Neural cell (in vitro differentiated cells): ENCODE data around the gene GNE. TPM values are rescaled to one million over a fixed set of nuclear protein-coding genes. Genes with fewer than 3 reads are reported as not detected.

Experiments
- H2AFZ ChIP-seq: fragments of 200-600, 300-800 bp; sonication (generic), shearing (Covaris generic); 2 replicates; pipeline ENCODE4 v1.6.0; 2014; ENCODE audit warnings: low read depth, mild to moderate bottlenecking, antibody characterized with exemption, low read length, moderate library complexity
- H3F3A ChIP-seq: fragments of 200-600 bp; shearing (Covaris generic); 2 replicates; pipeline ENCODE4 v1.6.1; 2016; ENCODE audit warnings: mild to moderate bottlenecking, moderate library complexity, mixed read lengths, antibody characterized with exemption, low read length; ENCODE audit not compliant: insufficient read depth, poor library complexity, severe bottlenecking
- H3K27ac ChIP-seq: fragments of 200-600, 300-800 bp; sonication (generic), shearing (Covaris generic); 2 replicates; pipeline ENCODE4 v1.5.1; 2014; ENCODE audit warnings: mild to moderate bottlenecking, low read length, moderate library complexity
- H3K27me3 ChIP-seq: fragments of 300-800, 200-600 bp; sonication (generic), shearing (Covaris generic); 2 replicates; pipeline ENCODE4 v1.6.0; 2014; ENCODE audit warnings: mild to moderate bottlenecking, low read depth, low read length, moderate library complexity; ENCODE audit not compliant: insufficient read depth
- H3K36me3 ChIP-seq: fragments of 300-800, 200-600 bp; sonication (generic), shearing (Covaris generic); 2 replicates; pipeline ENCODE4 v1.5.1; 2014; ENCODE audit warnings: mild to moderate bottlenecking, antibody characterized with exemption, low read length, moderate library complexity; ENCODE audit not compliant: insufficient read depth
- H3K4me2 ChIP-seq: fragments of 300-800, 200-600 bp; sonication (generic), shearing (Covaris generic); 2 replicates; pipeline ENCODE4 v1.6.0; 2014; ENCODE audit warnings: mild to moderate bottlenecking, low read length
- H3K4me3 ChIP-seq: fragments of 300-800, 200-600 bp; sonication (generic), shearing (Covaris generic); 2 replicates; pipeline ENCODE4 v1.5.1; 2014; ENCODE audit warnings: mild to moderate bottlenecking, low read length, moderate library complexity
- H3K79me2 ChIP-seq: fragments of 200-600 bp; shearing (Covaris generic); replicated peaks from 2 replicates; pipeline ENCODE4 v1.6.0; 2014; ENCODE audit warnings: mild to moderate bottlenecking, low read length, moderate library complexity; ENCODE audit not compliant: insufficient read depth
- H3K9ac ChIP-seq: fragments of 300-800, 200-600 bp; sonication (generic), shearing (Covaris generic); 2 replicates; pipeline ENCODE4 v1.6.1; 2016; ENCODE audit warnings: mild to moderate bottlenecking, low read length, mixed read lengths
- H3K9me2 ChIP-seq: fragments of 200-600 bp; shearing (Covaris generic); 2 replicates; pipeline ENCODE4 v1.6.1; 2016; ENCODE audit warnings: mild to moderate bottlenecking, low read length, mixed read lengths; ENCODE audit not compliant: insufficient read depth
- H3K9me3 ChIP-seq: fragments of 200-600, 300-800 bp; sonication (generic), shearing (Covaris generic); 2 replicates; pipeline ENCODE4 v1.6.1; 2016; ENCODE audit warnings: mild to moderate bottlenecking, mixed run types, low read length, moderate library complexity, mixed read lengths
- H4K20me1 ChIP-seq: fragments of 200-600 bp; shearing (Covaris generic); 2 replicates; pipeline ENCODE4 v1.6.1; 2016; ENCODE audit warnings: mild to moderate bottlenecking, mixed run types; ENCODE audit not compliant: insufficient read depth
- EP300 ChIP-seq: fragments of 450-650 bp; conservative IDR thresholded peaks from 2 replicates; pipeline ENCODE4 v1.6.1; 2014; ENCODE audit warnings: antibody characterized with exemption, mild to moderate bottlenecking, moderate library complexity; ENCODE audit not compliant: poor library complexity, severe bottlenecking
- EZH2 ChIP-seq: fragments of 200-600, 300-800 bp; shearing (Covaris generic), sonication (generic); IDR thresholded peaks from 2 replicates; pipeline ENCODE4 v1.6.1; 2014; ENCODE audit warnings: antibody characterized with exemption, low read length, borderline replicate concordance, mild to moderate bottlenecking; ENCODE audit not compliant: insufficient read depth, poor library complexity, severe bottlenecking
- MXI1 ChIP-seq: fragments of 450-650 bp; conservative IDR thresholded peaks from 2 replicates; pipeline ENCODE4 v1.6.1; 2014; ENCODE audit warnings: antibody characterized with exemption, mild to moderate bottlenecking; ENCODE audit not compliant: poor library complexity, severe bottlenecking
- POLR2AphosphoS5 ChIP-seq: IDR thresholded peaks from 2 replicates; pipeline ENCODE4 v1.6.1; 2012
- RAD21 ChIP-seq: fragments of 450-650 bp; conservative IDR thresholded peaks from 2 replicates; pipeline ENCODE4 v1.6.1; 2014; ENCODE audit warnings: antibody characterized with exemption, mild to moderate bottlenecking, moderate library complexity
- SMC3 ChIP-seq: fragments of 450-650 bp; conservative IDR thresholded peaks from 2 replicates; pipeline ENCODE4 v1.6.1; 2014; ENCODE audit warnings: antibody characterized with exemption, mild to moderate bottlenecking, moderate library complexity; ENCODE audit not compliant: poor library complexity
- TAF1 ChIP-seq: IDR thresholded peaks from 2 replicates; pipeline ENCODE4 v1.6.1; 2012; ENCODE audit warnings: low read depth
- polyA plus RNA-seq: library from polyadenylated mRNA; depleted of rRNA; stranded (reverse); fragments of >200 nt; gene quantifications from 2 replicates; pipeline ENCODE4 v1.2.3, GENCODE V29; 2014
- TF ChIP-seq, protein P1 (sequence below): fragments of 450-650 bp; IDR thresholded peaks from 2 replicates; pipeline ENCODE4 v1.5.1; 2014; ENCODE audit warnings: antibody characterized with exemption, mild to moderate bottlenecking, moderate library complexity; ENCODE audit not compliant: poor library complexity, severe bottlenecking
- TF ChIP-seq, protein P2 (sequence below): IDR thresholded peaks from 2 replicates; pipeline ENCODE4 v1.6.1; 2012; ENCODE audit warnings: borderline replicate concordance

The GNE gene
- polyA plus RNA-seq, 1 donor from 2014 or later: 22.7 TPM

DNA sequence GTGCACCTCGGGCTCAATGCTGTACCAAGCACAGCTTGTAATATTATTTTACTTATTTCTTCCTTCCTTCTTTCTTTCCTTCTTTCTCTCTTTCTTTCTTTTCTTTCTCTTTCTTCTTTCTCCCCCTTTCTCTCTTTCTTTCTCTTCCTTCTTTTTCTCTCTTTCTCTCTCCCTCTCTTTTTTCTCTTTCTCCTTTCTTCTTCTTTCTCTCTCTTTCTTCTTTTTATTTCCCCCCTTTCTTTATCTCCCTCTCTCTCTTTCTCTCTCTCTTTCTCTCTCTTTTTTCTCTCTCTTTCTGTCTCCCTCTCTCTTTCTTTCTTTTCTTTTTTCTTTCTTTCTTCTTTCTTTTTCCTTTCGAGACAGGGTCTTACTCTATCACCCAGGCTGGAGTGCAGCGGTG, 32.7 kb upstream of the GNE start:
- Histone ChIP-seq H3K27ac (no peak overlapping the region), H4K20me1 (no peaks in the 10 kb centered on the region), H3K27me3 (no peaks in the 10 kb centered on the region), H3K4me2 (no peak overlapping the region), H3F3A (no peaks in the 10 kb centered on the region), H3K79me2 (no peaks in the 10 kb centered on the region), H2AFZ (no peak overlapping the region), H3K9ac (no peak overlapping the region), H3K4me3 (no peak overlapping the region), H3K9me3 (no peaks in the 10 kb centered on the region), H3K9me2 (no peaks in the 10 kb centered on the region), H3K36me3 (no peaks in the 10 kb centered on the region)
- TF ChIP-seq, protein P1, sequence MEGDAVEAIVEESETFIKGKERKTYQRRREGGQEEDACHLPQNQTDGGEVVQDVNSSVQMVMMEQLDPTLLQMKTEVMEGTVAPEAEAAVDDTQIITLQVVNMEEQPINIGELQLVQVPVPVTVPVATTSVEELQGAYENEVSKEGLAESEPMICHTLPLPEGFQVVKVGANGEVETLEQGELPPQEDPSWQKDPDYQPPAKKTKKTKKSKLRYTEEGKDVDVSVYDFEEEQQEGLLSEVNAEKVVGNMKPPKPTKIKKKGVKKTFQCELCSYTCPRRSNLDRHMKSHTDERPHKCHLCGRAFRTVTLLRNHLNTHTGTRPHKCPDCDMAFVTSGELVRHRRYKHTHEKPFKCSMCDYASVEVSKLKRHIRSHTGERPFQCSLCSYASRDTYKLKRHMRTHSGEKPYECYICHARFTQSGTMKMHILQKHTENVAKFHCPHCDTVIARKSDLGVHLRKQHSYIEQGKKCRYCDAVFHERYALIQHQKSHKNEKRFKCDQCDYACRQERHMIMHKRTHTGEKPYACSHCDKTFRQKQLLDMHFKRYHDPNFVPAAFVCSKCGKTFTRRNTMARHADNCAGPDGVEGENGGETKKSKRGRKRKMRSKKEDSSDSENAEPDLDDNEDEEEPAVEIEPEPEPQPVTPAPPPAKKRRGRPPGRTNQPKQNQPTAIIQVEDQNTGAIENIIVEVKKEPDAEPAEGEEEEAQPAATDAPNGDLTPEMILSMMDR: no peak
- TF ChIP-seq SMC3 (no peak), POLR2AphosphoS5 (no peak), TAF1 (no peak), EP300 (no peak), MXI1 (no peak), EZH2 (no peak)

DNA sequence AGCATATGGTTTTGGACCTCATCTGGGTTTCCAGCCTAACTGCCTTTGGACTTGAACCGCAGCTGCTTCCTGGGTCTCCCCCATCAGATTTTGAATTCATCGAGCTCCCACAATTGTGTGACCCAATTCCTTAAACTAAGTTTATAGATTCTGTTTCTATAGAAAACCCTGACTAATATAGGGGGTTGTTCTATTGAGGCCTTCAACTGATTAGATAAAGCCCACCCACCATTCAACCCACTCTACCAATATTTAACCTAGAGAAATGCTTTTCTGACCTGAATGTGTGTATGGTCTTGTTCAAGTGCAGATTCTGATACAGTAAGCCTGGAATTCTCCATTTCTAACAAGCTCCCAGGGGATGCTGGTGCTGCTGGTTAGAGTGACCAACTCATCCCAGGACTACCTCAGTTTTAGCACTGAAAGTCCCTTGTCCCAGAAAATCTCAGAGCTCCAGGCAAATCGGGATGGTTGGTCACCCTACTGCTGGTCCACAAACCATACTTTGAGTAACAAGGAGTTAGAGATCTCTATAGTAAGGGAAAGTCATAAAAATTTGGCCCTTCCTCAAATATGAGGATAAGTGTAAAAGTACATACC, 31.7 kb upstream of the GNE start:
- H3K9ac ChIP-seq: no peak overlapping the region
- no peak overlapping the region for H3K4me2 ChIP-seq
- H3K27ac ChIP-seq: no peak overlapping the region
- H3K9me2 ChIP-seq: no peaks in the 10 kb centered on the region
- TF ChIP-seq SMC3: no peak
- no peak for TF ChIP-seq POLR2AphosphoS5
- H2AFZ ChIP-seq: no peak overlapping the region
- H3K9me3 ChIP-seq: no peaks in the 10 kb centered on the region
- no peaks in the 10 kb centered on the region for H3K79me2 ChIP-seq
- no peaks in the 10 kb centered on the region for H3K27me3 ChIP-seq
- H3K36me3 ChIP-seq: no peaks in the 10 kb centered on the region
- no peak overlapping the region for H3K4me3 ChIP-seq
- H3F3A ChIP-seq: no peaks in the 10 kb centered on the region
- no peaks in the 10 kb centered on the region for H4K20me1 ChIP-seq

DNA sequence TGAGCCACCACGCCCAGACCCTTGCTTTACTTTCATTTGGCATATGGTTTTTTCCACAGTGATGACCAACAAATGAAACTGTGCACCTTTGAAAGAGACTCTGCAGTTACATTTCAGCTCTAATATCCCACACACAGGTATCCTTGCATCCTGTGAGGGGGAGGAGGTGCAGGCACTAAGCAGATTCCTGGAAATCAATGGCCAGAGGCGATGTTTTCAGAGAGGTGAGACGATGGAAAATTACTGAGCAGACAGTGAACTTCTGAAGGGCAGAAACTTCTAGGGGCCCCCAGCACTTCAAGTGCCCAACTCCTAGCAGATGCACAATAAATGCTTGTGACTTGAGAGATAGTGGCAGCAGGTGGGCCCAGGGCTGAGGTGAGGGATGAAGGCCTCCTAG, 29.8 kb upstream of the GNE start:
- H3K36me3 ChIP-seq: no peaks in the 10 kb centered on the region
- H3K9me2 ChIP-seq: no peaks in the 10 kb centered on the region
- H4K20me1 ChIP-seq: no peaks in the 10 kb centered on the region
- H3K4me3 ChIP-seq: no peak overlapping the region
- no peaks in the 10 kb centered on the region for H3F3A ChIP-seq
- H3K79me2 ChIP-seq: no peaks in the 10 kb centered on the region
- H3K27me3 ChIP-seq: no peaks in the 10 kb centered on the region
- no peak for TF ChIP-seq TAF1
- no peak for TF ChIP-seq SMC3
- no peaks in the 10 kb centered on the region for H3K9me3 ChIP-seq
- no peak overlapping the region for H2AFZ ChIP-seq
- no peak overlapping the region for H3K9ac ChIP-seq
- H3K27ac ChIP-seq: no peak overlapping the region
- no peak overlapping the region for H3K4me2 ChIP-seq

DNA sequence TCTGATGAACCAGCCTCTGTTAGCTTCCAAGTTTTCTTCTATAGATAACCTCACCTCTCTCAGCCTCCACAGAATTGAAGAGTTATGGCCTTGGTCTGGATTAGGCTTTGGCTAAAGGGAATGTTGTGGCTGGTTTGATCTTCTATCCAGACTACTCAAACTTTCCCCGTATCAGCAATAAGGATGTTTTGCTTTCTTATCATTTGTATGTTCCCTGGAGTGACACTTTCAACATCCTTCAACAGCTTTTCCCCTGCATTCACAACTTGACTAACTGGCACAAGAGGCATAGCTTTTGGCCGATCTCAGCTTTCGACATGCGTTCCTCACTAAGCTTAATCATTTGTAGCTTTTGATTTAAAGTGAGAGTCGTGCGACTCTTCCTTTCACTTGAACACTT, 28.1 kb upstream of the GNE start:
- no peaks in the 10 kb centered on the region for H4K20me1 ChIP-seq
- no peak overlapping the region for H2AFZ ChIP-seq
- H3K27ac ChIP-seq: no peak overlapping the region
- H3K36me3 ChIP-seq: no peaks in the 10 kb centered on the region
- no peak overlapping the region for H3K4me3 ChIP-seq
- H3F3A ChIP-seq: no peaks in the 10 kb centered on the region
- H3K9ac ChIP-seq: no peak overlapping the region
- TF ChIP-seq EZH2 (no peak), EP300 (no peak), SMC3 (no peak), RAD21 (no peak), POLR2AphosphoS5 (no peak), MXI1 (no peak), TAF1 (no peak)
- TF ChIP-seq, protein P2, sequence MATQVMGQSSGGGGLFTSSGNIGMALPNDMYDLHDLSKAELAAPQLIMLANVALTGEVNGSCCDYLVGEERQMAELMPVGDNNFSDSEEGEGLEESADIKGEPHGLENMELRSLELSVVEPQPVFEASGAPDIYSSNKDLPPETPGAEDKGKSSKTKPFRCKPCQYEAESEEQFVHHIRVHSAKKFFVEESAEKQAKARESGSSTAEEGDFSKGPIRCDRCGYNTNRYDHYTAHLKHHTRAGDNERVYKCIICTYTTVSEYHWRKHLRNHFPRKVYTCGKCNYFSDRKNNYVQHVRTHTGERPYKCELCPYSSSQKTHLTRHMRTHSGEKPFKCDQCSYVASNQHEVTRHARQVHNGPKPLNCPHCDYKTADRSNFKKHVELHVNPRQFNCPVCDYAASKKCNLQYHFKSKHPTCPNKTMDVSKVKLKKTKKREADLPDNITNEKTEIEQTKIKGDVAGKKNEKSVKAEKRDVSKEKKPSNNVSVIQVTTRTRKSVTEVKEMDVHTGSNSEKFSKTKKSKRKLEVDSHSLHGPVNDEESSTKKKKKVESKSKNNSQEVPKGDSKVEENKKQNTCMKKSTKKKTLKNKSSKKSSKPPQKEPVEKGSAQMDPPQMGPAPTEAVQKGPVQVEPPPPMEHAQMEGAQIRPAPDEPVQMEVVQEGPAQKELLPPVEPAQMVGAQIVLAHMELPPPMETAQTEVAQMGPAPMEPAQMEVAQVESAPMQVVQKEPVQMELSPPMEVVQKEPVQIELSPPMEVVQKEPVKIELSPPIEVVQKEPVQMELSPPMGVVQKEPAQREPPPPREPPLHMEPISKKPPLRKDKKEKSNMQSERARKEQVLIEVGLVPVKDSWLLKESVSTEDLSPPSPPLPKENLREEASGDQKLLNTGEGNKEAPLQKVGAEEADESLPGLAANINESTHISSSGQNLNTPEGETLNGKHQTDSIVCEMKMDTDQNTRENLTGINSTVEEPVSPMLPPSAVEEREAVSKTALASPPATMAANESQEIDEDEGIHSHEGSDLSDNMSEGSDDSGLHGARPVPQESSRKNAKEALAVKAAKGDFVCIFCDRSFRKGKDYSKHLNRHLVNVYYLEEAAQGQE: no peak
- TF ChIP-seq, protein P1: no peak
- H3K27me3 ChIP-seq: no peaks in the 10 kb centered on the region
- H3K9me3 ChIP-seq: no peaks in the 10 kb centered on the region
- H3K4me2 ChIP-seq: no peak overlapping the region
- H3K9me2 ChIP-seq: no peaks in the 10 kb centered on the region
- no peaks in the 10 kb centered on the region for H3K79me2 ChIP-seq
